Kidney (tissue), 14 donors: Measurements from ENCODE around the gene MYH9. TPM values are rescaled to one million over a fixed set of nuclear protein-coding genes. Genes with fewer than 3 reads are reported as not detected.

ENCODE experiments used
- DNase-seq, 5 donors: peaks; one replicate each; pipeline ENCODE4 v3.0.0-alpha.2; 2013 to 2020
- FAIRE-seq: peaks from 2 replicates; lab custom pipeline; 2012; peaks lifted over from hg19 to GRCh38; lab: Jason Lieb, UNC
- H3K27ac ChIP-seq, 2 donors: one replicate each; pipeline ENCODE4 v1.7.0; 2013; ENCODE audit warnings: low read depth in 2 of 2, low read length in 2 of 2, inconsistent platforms in 1 of 2
- H3K27me3 ChIP-seq: one replicate; pipeline ENCODE4 v1.7.1; 2013; ENCODE audit warnings: low read length, inconsistent platforms; ENCODE audit not compliant: control insufficient read depth, insufficient read depth
- H3K36me3 ChIP-seq, 3 donors: one replicate each; pipeline versions ENCODE4 v1.7.0 to v1.7.1; 2013; ENCODE audit warnings: low read length in 3 of 3, control low read depth in 1 of 3, inconsistent platforms in 1 of 3; ENCODE audit not compliant: insufficient read depth in 3 of 3, control insufficient read depth in 2 of 3
- H3K4me1 ChIP-seq, 3 donors: one replicate each; pipeline versions ENCODE4 v1.7.0 to v1.7.1; 2013; ENCODE audit warnings: low read length in 3 of 3, inconsistent platforms in 1 of 3, low read depth in 1 of 3; ENCODE audit not compliant: control insufficient read depth in 2 of 3, insufficient read depth in 2 of 3
- H3K4me3 ChIP-seq, 3 donors: one replicate each; pipeline versions ENCODE4 v1.7.0 to v1.8.1; 2013; ENCODE audit warnings: low read length in 3 of 3, control low read depth in 1 of 3, inconsistent platforms in 1 of 3
- H3K9ac ChIP-seq, 3 donors: one replicate each; pipeline versions ENCODE4 v1.7.0 to v1.7.1; 2013; ENCODE audit warnings: low read length in 3 of 3, control low read depth in 1 of 3, inconsistent platforms in 1 of 3
- H3K9me3 ChIP-seq, 3 donors: one replicate each; pipeline versions ENCODE4 v1.7.0 to v1.7.1; 2013; ENCODE audit warnings: low read length in 3 of 3, control low read depth in 1 of 3, inconsistent platforms in 1 of 3; ENCODE audit not compliant: control insufficient read depth in 2 of 3, insufficient read depth in 1 of 3
- CTCF ChIP-seq: IDR thresholded peaks from 3 replicates; pipeline ENCODE4 v1.5.1; 2012; ENCODE audit warnings: mild to moderate bottlenecking, moderate library complexity, borderline replicate concordance; ENCODE audit not compliant: insufficient read depth; ENCODE audit errors: extremely low read depth
- intact Hi-C: fragments of 100-400 bp; cut with DNase I; formaldehyde crosslinking; loops from one replicate; pipeline ENCODE4 v1.11.1; 2022
- polyA plus RNA-seq: library from polyadenylated mRNA; stranded (reverse); fragments of 350-450 nt; fragmentation: Illumina TruSeq; extraction: RNeasy Lipid Tissue Mini Kit (QIAGEN cat#74804); gene quantifications from one replicate; pipeline ENCODE4 v1.2.3, GENCODE V29; 2014; ENCODE audit warnings: low read depth, low replicate concordance; ENCODE audit not compliant: insufficient read depth
- total RNA-seq: library from RNA; stranded (reverse); fragmentation: NEBNext Ultra II Directional; extraction: Animal tissue kit (Norgen Biotek cat#: 25700); gene quantifications from one replicate; pipeline ENCODE4 v1.2.1, GENCODE V29; 2021
- donor health status: control.
- donor health status: control.
- donor health status: control.
- donor health status: control.
- donor health status: control.
- donor health status: DM: yes; HTN: yes; CAD: no.
- donor health status: Normal renal cell carcinoma (clear cell type).

MYH9 gene
- total and polyA plus RNA-seq, 2 donors from 2014 or later = 85.2 to 655 TPM

- intact Hi-C loops = no loop called here
- peaks cover 2 to 18% (median 9%) of the 10 kb centered on the region in 3 donors for H3K4me1 ChIP-seq
- H3K4me3 ChIP-seq = peak overlapping the region in 2 of 3 donors; percentile 15 to 99
- no peak for TF ChIP-seq CTCF
- DNase-seq (peak in 1 of 5 donors; percentile 30), FAIRE-seq (no peak)
- H3K36me3 ChIP-seq = peaks cover 0 to 6% (median 4%) of the 10 kb centered on the region in 3 donors
- H3K9me3 ChIP-seq = no peaks in the 10 kb centered on the region
- no peaks in the 10 kb centered on the region for H3K27me3 ChIP-seq
- H3K27ac ChIP-seq = no peak overlapping the region
- H3K9ac ChIP-seq = no peak overlapping the region
Measured at GRCh38 chr22:36236388-36237319, 151.1 kb downstream of the MYH9 start.

GRCh38 chr22:36235585-36235984 lies 152.2 kb downstream of the MYH9 start:
- intact Hi-C loops = no loop called here
- Histone ChIP-seq H3K27ac (no peak overlapping the region), H3K36me3 (peaks cover 0 to 8% (median 8%) of the 10 kb centered on the region in 3 donors), H3K4me1 (peaks cover 2 to 18% (median 9%) of the 10 kb centered on the region in 3 donors), H3K9ac (no peak overlapping the region), H3K9me3 (no peaks in the 10 kb centered on the region), H3K27me3 (no peaks in the 10 kb centered on the region), H3K4me3 (no peak overlapping the region)
- FAIRE-seq = no peak
- TF ChIP-seq CTCF = no peak
- no peak for DNase-seq

- no peak for DNase-seq
- intact Hi-C loops = no loop called here
Measured at GRCh38 chr22:36234919-36235318, 152.8 kb downstream of the MYH9 start.

More at GRCh38 chr22:36234919-36235318, 152.8 kb downstream of the MYH9 start:
- Histone ChIP-seq H3K9me3 (no peaks in the 10 kb centered on the region), H3K36me3 (peaks cover 2 to 10% (median 10%) of the 10 kb centered on the region in 3 donors), H3K4me3 (no peak overlapping the region), H3K27ac (no peak overlapping the region), H3K27me3 (no peaks in the 10 kb centered on the region), H3K4me1 (peaks cover 2 to 18% (median 9%) of the 10 kb centered on the region in 3 donors), H3K9ac (no peak overlapping the region)
- no peak for FAIRE-seq
- no peak for TF ChIP-seq CTCF
